K562 (cell line): ENCODE data around the gene BMI1.

Experiments used
- GABPB2 ChIP-seq: fragments of 250-450 bp; sonication (Bioruptor Pico); conservative IDR thresholded peaks from 2 replicates; pipeline ENCODE4 v1.5.1; 2021; ENCODE audit warnings: mild to moderate bottlenecking
- MED1 ChIP-seq: sonication (generic); formaldehyde crosslinking; IDR thresholded peaks from 2 replicates; pipeline ENCODE4 v1.8.1; 2023; ENCODE audit warnings: missing genetic modification reagents, borderline replicate concordance

GRCh38 chr10:22324893-22325271 is 4.0 kb downstream of the BMI1 start:
- TF ChIP-seq GABPB2 (no peak), MED1 (CRISPR knock-in tag) (no peak)
